Type B pancreatic cell (in vitro differentiated cells): Measurements from ENCODE around the gene MED26. TPM values are rescaled to one million over a fixed set of nuclear protein-coding genes. Genes with fewer than 3 reads are reported as not detected.

Source experiments
- DNase-seq: peaks from one replicate; pipeline ENCODE4 v3.0.0; 2021; ENCODE audit warnings: mixed read lengths; ENCODE audit not compliant: unreplicated experiment; ENCODE audit errors: extremely low spot score
- H3K27ac Mint-ChIP-seq: 2 replicates; pipeline ENCODE4 v1.8.0; 2021; ENCODE audit warnings: mild to moderate bottlenecking, mixed read lengths
- H3K27me3 Mint-ChIP-seq: 2 replicates; pipeline ENCODE4 v1.8.0; 2021; ENCODE audit warnings: mixed read lengths
- H3K36me3 Mint-ChIP-seq: 2 replicates; pipeline ENCODE4 v1.8.0; 2021; ENCODE audit warnings: mixed read lengths
- H3K4me1 Mint-ChIP-seq: one replicate; pipeline ENCODE4 v1.8.0; 2021; ENCODE audit warnings: mixed read lengths; ENCODE audit not compliant: unreplicated experiment
- H3K4me3 Mint-ChIP-seq: 2 replicates; pipeline ENCODE4 v1.8.0; 2021; ENCODE audit warnings: mild to moderate bottlenecking, mixed read lengths
- H3K9me3 Mint-ChIP-seq: 2 replicates; pipeline ENCODE4 v1.8.0; 2021; ENCODE audit warnings: mixed read lengths
- CTCF ChIP-seq: fragments of 200-600 bp; sonication (generic); conservative IDR thresholded peaks from 2 replicates; pipeline ENCODE4 v1.5.0; 2021; ENCODE audit warnings: antibody characterized with exemption, mild to moderate bottlenecking
- total RNA-seq: library from RNA; stranded (reverse); gene quantifications from 2 replicates; pipeline ENCODE4 v1.2.1, GENCODE V29; 2021; ENCODE audit warnings: low replicate concordance

Gene MED26
- total RNA-seq, 1 donor from 2014 or later: 12.5 TPM

DNA sequence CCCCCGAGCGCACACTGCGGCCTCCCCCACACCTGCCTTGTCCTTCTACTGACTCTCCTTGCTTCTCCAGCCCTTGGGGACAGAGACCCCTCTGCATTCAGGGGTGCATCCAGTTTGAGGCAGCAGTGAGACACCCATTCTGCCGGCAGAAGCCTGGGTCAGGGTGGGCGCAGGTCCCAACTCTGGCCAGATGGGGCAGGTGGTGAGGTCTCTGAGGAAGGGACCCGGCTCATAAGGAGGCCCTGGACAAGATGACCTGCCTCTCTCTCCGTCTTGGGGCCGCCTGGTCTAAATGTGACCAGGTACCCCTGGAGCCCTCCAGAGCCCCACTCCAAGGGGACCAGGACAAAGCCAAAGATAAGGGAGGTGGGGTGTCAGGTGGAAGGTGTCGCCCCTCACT lies 91.9 kb downstream of the MED26 start:
- Mint-ChIP-seq H3K4me3 (no peak overlapping the region), H3K27me3 (no peaks in the 10 kb centered on the region), H3K9me3 (no peaks in the 10 kb centered on the region), H3K36me3 (peaks cover 20% of the 10 kb centered on the region), H3K4me1 (peaks cover 3% of the 10 kb centered on the region), H3K27ac (no peak overlapping the region)
- DNase-seq: no peak
- no peak for TF ChIP-seq CTCF

- no peak overlapping the region for H3K27ac Mint-ChIP-seq
- no peaks in the 10 kb centered on the region for H3K4me1 Mint-ChIP-seq
- H3K9me3 Mint-ChIP-seq: no peaks in the 10 kb centered on the region
- no peaks in the 10 kb centered on the region for H3K27me3 Mint-ChIP-seq
- no peak for TF ChIP-seq CTCF
- no peak for DNase-seq
- H3K36me3 Mint-ChIP-seq: peaks cover 20% of the 10 kb centered on the region
- no peak overlapping the region for H3K4me3 Mint-ChIP-seq
Measured at GRCh38 chr19:16535381-16535780, 92.6 kb downstream of the MED26 start.

DNA sequence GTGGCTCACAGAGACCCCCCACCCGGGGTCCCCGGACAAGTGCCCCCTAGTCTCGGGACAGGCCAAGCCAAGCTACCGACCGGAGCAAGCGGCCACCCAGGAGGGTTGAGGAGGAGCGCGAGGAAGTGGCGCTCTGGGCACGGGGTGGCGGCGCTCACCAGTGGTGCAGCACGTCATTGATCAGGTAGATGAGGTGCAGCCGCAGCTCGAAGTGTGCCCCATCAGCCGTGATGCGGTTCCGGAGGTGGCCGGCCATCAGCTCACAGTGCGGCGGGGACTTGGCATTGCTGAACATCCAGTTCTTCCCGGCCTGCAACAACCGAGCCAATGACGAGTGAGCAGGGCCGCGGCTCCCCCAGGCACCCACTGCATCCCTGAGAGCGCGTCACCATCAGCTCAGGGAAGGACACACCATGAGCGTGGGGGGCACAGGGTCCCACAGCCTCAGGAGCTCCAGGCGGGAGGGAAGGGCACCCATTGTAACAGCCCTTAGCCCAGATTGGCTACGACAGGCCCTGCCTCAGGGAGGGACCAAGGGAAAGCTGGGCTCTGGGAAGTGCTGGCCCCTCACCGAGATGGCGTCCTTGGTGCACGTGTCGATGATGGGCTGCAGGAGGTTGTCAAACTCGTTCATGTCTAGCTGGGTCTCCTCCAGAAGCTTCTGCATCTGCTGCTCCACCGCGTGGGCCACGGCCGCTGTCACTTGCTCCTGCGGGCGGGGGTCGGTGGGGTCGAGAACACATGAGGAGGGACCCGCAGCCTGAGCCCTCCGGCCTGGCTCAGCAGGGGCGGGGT lies 95.4 kb downstream of the MED26 start:
- no peaks in the 10 kb centered on the region for H3K9me3 Mint-ChIP-seq
- no peaks in the 10 kb centered on the region for H3K4me1 Mint-ChIP-seq
- H3K4me3 Mint-ChIP-seq: no peak overlapping the region
- peaks cover 13% of the 10 kb centered on the region for H3K36me3 Mint-ChIP-seq
- H3K27me3 Mint-ChIP-seq: no peaks in the 10 kb centered on the region
- TF ChIP-seq CTCF: no peak
- no peak overlapping the region for H3K27ac Mint-ChIP-seq
- no peak for DNase-seq

DNA sequence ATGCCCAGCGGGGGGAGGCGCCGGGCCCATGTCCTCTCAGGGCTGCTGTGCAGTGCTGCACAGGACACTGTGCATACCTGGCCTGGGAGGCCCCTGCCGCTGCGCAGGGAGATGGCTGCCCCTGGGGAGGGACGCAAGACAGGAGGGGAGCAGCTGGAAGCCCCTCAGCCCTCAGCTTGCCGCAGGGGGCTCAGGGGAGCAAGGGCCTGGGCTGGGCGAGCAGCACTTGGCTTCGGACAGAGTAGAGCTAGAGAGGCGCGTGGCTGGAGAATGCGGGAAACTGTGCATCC lies 96.7 kb downstream of the MED26 start:
- no peak for DNase-seq
- peaks cover 11% of the 10 kb centered on the region for H3K36me3 Mint-ChIP-seq
- H3K4me3 Mint-ChIP-seq: no peak overlapping the region

DNA sequence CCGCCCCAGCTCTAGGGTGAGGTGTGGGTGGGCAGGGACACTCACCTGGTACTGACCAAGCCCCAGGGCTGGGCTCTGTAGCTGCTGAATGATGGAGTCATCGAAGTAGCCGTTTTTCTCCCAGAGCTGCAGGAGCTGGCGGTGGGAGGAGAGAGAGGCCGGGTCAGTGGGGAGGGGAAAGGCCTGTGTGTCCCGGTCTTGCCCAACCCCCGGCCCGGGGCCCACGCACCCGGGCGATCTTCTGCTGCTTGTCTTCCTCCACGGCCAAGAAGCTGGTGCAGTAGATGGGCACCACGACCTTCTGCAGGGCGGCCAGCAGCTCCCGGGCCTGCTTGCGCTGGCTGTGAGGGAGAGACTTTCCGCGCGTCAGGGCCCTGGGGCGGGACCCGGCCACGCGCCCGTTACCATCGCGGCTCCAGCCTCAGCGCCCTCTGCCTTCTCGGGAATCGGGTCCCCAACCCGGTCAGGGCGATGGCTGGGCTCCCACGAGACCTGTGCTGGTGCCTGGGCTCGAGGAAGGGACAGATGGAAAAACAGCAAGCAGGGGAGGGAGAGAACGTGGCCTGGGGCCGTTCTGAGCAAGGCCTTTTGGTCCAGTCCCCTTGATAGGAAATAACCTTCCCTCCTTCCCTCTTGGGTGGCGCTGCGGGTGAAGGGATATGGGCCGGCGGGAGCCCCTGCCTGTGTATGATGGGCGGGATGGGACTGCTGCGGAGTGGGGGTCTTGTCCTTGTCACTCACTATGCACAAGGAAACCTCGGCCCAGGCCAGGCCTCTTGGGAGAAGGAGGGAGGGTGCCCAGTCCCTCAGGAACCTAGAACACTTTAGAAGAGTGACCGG lies 97.2 kb downstream of the MED26 start:
- no peak overlapping the region for H3K4me3 Mint-ChIP-seq
- no peak for TF ChIP-seq CTCF
- no peaks in the 10 kb centered on the region for H3K4me1 Mint-ChIP-seq
- H3K27me3 Mint-ChIP-seq: no peaks in the 10 kb centered on the region
- DNase-seq: no peak
- H3K9me3 Mint-ChIP-seq: no peaks in the 10 kb centered on the region
- H3K27ac Mint-ChIP-seq: no peak overlapping the region
- H3K36me3 Mint-ChIP-seq: peaks cover 11% of the 10 kb centered on the region

More for the DNA sequence above, 96.7 kb downstream of the MED26 start:
- no peaks in the 10 kb centered on the region for H3K27me3 Mint-ChIP-seq
- no peaks in the 10 kb centered on the region for H3K9me3 Mint-ChIP-seq
- no peak overlapping the region for H3K27ac Mint-ChIP-seq
- no peak for TF ChIP-seq CTCF
- H3K4me1 Mint-ChIP-seq: no peaks in the 10 kb centered on the region
